HG02938 (cell line): ENCODE results near the gene OR10G3.

Experiments used
- ATAC-seq: cut with Tn5 transposase; IDR thresholded peaks from one replicate; pipeline ENCODE4 v1.9.1; 2021; ENCODE audit warnings: mild to moderate bottlenecking, moderate library complexity; ENCODE audit not compliant: unreplicated experiment

Gene OR10G3

DNA sequence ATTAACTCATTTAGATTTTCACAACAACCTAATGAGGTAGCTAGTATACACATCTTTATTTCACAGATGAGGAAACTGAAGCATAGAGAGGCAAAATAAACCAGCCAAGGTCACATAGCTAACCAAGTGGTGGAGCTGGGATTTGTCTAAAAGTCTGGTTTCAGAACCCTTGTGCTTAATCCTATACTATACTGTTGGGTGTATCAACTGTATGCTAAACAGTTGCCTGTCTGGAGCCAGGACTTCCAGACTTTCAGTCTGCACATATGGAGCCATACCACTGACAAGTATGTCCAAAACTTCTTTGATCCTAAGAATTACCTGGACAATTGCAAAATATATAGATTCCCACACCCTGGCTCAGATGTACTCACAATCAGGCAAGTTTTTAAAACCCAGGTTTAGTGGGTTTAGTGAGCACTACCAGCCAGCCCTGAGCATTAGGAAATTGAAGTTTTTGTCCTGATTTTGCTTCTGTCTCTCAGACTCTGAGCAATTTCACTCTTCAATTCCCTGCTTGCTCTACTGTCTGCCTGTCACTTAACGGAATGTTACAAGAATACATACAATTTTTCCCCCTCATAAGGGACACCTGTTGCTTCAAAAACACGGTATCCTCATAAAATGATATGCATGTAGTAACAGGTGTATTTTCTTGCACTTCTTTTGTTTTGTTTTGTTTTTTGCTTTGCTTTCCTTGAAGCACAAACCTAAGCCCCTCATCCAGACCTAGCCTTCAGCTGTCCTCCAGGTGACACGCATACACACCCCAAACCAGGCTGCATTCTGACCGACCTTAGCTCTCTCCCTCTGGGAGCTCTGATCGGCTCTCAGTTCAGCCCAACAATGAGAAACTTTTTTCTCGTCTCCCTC lies 44.1 kb downstream of the OR10G3 start:
- ATAC-seq, result no peak

DNA sequence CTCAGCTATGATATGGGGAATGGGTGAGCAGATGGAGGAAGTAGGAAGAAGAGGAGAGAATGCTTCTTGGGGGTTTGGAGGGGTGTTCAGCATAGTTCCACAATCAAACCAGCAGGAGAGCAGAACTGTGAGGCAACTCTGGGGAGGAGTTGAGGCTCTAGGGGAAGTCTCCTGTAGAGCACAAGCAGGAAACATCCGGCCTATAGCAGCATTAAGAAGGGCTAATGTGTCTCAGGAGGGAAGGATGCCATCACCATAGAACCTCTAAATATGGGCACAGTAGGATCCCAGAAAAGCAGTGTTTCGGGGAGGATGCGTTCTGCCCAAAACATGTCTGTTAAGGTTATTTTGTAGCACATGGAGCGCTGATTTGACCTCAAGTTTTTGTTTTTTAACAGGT lies 45.3 kb downstream of the OR10G3 start:
- no peak for ATAC-seq

DNA sequence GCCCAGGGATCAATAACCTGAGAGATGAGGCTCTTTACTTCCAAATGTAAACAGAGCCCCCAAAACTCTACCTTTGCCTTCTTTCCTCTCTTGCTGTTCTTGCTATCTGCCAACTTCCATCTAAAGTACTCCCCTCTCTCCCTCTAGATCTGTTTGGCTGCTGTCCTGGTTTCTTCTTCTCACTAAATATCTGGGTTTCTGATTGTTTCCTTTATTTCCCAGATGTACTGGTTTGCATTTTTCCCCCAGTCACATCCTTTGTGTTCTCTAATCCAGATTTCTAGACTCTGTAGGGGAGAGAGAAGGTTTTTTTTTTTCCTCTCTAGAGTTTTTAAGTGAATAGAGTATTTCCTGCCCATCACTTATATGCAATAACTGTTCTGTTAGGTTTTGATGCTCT lies 46.6 kb downstream of the OR10G3 start:
- ATAC-seq, result no peak

DNA sequence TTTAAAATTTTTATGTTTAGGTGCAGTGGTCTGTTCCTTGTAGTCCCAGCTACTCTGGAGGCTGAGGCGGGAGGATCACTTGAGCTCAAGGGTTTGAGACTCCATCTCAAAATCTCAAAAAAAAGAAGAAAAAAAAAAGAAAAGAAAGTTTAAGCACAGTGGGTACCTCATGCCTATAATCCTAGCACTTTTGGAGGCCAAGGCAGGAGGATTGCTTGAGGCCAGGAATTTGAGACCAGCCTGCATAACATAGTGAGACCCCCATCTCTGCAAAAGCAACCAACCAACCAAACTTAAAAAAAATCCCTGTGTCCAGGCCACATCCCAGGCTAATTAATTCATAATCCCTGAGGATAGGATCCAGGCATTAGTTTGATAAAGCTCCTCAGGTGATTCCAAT lies 50.4 kb downstream of the OR10G3 start:
- ATAC-seq, result no peak

DNA sequence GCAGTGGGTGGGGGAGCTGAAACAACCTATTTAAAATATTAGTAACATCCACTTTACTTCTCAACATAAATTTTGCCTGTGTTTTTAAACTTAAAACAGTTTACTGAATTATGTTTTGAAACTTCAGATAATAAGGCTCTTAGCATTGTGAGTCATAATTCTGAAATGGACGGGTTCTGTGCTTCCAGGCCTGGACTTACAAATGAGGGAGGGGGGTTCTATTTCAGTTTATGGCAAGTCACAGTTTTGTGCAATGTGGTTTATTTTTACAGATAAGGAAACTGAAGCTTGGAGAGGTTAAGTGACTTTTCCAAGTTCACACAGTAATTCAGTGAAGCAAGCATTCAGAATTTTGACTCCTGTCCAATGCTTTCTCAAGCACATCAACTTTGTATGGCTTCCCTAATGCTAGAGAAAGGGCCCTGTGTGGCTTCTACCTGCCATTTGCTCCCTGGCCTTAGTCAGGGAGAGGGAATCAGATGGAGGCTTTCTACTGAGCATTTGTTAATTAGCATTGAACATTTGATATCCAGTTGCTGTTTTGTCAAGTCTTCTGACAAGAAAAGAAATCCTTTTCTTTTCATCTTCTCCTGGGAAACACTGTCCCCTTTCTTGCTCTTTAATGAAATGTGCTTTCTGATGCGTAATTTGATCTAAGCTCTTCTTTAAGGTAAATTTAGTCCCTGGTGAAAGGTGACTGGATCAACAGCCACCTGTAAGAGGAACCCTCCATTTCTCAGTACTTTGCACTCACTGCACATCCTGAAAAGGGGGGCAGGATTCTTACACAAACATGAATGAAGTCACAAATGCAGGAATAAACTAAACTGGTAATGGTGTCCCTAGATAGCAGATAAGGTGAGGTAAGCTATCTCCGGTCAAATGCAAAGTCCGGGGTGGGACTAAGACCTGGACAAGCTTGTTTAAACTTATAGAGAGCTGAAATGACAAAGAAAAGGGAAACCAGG lies 51.2 kb downstream of the OR10G3 start:
- no peak for ATAC-seq

DNA sequence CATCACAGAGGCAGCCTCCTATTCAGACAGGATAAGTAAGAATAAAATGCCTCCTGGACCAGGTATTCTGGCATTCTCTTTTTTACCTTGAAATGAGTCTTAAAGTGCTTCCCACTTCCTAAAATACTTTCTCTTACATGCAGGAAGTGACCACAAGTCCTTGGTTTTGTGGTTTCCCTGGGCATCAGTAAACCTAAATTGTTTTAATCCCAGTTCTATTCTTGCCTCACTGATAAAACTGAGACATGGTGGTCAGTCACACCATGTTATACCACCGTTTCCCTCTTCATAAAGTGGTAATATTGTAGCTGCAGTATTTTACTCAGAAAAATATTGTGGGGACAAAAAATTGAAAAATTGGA lies 52.6 kb downstream of the OR10G3 start:
- ATAC-seq, result no peak

DNA sequence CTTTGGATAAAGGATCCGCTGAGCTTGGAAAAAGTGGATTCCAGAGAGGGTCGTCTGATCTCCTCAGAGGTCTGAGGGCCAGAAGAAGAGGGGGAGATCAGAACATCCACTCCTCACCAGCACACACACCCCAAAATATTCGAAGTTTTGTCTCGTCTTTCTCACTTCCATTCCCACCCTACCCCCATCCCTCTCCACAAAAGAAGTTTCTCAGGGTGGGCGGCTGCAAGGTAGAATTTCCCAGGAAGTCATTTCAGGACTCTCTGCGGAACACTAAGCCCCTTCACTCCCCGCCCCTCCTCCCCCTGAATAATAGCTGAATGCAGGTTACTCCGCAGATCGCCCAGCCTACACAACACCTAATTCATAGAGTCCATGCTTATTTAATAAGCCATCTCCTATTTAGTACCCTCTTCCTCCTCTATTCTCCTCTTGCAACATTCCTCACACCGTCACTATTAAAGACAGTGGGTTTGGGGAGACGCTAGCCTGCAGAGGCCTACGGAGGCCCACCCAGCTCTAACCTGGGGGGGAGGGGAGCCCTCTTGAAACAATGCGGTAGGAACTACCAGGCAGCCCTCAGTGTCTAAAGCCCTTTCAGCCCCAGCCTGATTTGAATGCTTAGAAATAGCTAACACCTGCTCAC lies 53.1 kb downstream of the OR10G3 start:
- no peak for ATAC-seq

DNA sequence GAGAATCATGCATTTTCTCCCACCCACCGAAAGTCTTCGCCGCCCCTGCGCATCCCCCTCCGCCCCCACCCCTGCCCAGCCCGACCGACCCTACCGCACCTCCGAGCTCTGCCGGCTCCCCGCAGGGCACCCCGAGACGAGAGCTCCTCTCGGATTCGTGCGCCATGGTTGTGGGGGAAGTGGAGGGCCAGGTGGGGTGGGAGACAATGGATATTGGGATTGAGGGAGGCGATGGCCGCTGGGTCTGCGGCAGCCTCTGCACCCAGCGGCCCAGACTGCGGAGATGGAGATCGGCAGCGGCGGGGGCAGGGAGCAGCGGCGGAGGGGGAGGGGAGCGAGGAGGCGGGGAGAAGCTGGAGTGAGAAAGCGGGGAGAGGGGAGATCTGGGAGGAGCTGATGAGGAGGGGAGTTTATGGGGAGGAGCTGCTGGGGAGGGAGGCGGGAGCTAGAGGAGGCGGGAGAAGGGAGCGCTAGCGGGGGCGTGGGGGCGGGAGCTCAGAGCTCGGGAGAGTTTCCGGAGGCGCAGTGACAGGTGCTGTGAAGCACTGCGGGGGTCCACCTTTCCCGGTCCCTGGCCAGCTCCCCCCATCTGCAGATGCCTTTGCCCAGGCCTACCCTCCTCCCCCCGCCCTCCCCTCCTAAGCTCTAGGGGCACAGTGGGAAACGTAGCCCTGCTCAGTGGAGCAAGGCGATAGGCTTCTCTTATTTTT lies 53.8 kb downstream of the OR10G3 start, which contains the start of gene SALL2:
Gene SALL2 (minus strand): TSS at position 385 of the 710 bp plus-strand sequence. CDS start 219 bp downstream, at position 166.
- no peak for ATAC-seq

DNA sequence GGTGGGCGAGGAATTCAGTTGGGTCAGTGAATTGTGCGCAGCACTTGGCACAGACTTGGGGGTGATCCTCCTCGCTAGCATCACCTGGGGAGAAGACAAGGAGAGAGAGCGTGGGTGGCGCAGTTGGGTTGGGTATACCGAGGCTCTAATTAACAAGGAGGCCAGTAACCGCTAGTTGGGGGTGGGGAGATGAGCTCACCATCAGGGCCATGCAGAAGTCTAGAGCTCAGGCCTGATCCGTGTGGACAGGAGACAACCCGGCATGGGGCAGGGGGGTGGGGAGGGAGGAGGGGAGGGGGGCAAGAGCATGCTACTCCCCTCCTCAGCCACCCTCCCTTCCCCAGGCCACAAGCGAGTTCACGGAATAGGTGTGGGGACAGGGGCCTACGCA lies 54.3 kb downstream of the OR10G3 start:
- ATAC-seq, result no peak

DNA sequence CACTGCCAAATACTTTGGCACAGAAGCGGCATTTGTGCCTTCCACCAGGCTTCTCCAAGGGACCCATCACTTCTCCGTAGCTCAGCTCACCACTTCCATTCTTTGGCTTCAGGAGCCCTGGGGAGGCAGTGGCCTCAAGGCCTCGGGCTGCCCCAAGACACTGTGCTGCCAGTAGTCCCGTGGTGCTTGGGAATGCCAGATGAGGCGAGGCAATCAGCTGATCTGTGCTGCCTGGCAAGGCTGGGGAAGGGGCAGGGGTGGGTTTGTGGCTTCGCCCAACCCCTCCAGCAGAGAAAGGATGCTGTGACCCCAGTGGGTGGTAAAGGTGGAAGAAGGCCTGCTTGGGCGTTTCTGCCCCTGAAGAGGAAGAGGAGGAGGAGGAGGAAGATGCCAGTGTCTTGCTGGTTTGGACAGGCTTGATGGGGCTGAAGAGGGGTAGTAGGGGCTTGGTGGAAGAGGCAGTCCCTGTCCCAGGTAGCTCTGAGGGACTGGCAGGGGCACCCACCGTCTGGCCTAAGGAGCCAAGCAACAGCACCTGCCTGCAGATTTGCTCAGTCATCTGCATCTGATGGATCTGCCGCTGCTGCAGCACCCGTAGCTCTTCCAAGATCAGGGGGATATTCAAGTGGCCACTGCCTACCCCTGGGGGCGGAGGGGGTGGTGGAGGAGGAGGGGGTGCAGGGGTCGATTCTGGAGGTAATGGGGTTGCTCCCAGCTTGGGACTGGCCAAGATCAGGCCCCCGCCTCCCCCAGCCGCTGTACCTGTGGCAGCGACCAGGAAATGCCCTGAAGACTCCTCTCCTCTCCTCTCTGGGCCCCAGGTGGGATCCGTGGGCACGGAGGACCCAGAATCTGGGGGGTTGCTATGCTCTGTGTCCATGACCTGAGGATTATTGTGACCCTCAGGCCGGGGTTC lies 55.0 kb downstream of the OR10G3 start:
- no peak for ATAC-seq

DNA sequence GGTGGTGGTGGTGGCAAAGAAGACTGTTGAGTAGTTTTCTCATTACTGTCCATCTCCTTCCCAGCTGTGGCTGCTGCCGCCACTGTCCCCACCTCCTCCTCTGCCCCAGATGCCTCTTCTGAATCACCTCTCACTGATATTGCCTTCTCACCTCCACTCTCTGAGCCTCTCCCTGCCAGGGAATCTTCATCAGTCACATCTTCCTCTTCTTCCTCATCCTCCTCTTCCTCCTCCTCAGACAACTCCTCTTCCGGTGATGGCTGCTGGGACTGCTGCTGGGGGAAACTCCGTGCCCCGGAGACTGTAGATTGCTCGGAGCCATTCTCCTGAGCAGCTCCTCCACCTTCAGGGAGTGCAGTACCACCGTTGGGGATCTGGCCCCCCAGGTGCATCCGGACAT lies 56.7 kb downstream of the OR10G3 start:
- no peak for ATAC-seq

DNA sequence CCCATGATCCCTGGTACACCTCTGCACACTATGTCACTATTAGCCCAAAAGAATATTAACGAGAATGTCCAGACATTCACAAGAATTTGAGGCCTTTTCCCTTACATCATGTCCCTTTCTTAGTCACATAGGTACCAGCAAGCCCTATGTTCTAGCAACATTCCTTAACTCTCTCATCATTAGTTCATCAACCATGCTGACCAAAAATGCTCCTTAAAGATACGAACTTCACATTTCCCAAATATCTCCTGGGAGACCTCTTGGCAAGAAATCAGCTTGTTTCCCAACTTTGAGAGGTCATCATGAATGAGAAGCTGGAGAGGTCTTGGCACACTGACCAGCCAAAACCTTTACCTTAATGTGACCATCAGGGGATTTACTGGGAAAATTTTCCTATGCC lies 58.4 kb downstream of the OR10G3 start:
- ATAC-seq, result no peak

DNA sequence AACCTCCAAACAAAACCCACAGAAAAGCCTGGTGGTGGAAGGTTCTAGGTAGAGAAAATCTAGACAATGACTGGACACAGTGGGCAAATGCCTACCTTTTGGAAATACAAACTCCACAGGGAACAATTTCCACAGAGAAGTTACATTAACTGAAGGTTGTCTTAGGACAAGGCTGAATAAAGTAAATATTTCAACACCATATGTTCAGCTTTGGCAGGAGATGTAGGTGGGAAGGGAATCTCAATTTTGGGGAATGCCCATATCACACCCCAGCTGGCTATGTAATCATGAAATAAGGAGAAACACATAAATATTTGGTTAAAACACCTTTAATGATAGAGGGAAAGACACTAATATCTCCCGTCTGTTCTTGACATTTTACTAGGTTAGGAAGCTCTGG lies 59.1 kb downstream of the OR10G3 start:
- ATAC-seq, result no peak

DNA sequence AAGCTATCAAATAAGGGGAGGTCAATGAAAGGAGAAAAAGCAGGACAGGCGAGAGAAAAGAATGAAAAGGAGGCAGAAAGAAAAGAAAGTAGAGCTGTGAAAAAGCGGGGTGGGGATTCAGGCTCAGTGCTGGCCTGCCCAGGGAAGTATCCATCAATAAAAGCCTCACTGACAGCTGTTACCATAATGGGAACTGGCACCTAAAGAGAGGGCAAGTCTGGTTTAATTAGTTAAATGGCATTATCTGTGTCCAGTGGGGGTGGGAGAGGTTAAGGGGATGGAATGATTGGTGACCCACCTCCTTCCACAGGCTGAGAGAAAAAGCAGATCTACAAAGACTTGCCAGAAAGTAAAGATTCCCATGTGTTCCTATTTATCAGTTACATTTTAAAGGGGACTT lies 61.2 kb downstream of the OR10G3 start:
- ATAC-seq, result no peak
